ENCODE data around the gene USP33. TPM values are rescaled to one million over a fixed set of nuclear protein-coding genes. Genes with fewer than 3 reads are reported as not detected.

USP33 gene
- total and polyA plus RNA-seq, 9 of the 15 experiments (the other 6 are each of a cell fraction or from before 2014, with no cell fraction given): 22.4 to 83.5 (median 44.7) TPM

DNA sequence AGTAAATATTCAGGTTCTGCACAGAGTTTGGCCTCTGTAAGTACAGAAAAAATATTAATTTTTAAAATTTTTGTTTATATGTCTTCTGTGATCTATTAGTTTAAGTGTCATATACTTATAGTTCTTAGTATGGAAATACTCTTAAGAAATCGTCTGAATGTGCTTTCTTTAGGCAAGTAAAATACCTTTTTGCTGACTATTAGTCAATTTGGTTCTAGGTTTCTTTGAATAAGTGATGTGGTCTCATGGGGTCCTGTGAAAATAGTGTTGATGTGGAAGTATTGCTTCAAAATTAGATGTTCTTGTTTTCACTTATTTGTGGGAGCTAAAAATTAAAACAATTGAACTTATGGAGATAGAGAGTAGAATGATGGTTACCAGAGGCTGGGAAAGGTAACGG lies 43.7 kb upstream of the USP33 start:
- POLR2A ChIA-PET: no interaction called here
- no peaks in the 10 kb centered on the region for H3K4me1 ChIP-seq (replicated peaks in 1 of 2; ENCODE audit: control insufficient read depth in 2 of 2, insufficient read depth in 2 of 2, low read length in 2 of 2)
- H3K27me3 ChIP-seq (ENCODE audit: control insufficient read depth in 2 of 2, insufficient read depth in 2 of 2, low read length in 2 of 2): no peaks in the 10 kb centered on the region
- H3K79me2 ChIP-seq (ENCODE audit: control insufficient read depth, insufficient read depth, low read length): no peaks in the 10 kb centered on the region
- H3K4me2 ChIP-seq (ENCODE audit: insufficient read depth, low read length): no peak overlapping the region
- no peak overlapping the region for H3K9ac ChIP-seq (ENCODE audit: insufficient read depth in 1 of 2, low read depth in 2 of 2, low read length in 2 of 2)
- no peak overlapping the region for H3K4me3 ChIP-seq
- WGBS (ENCODE audit: insufficient coverage, low coverage, missing lambda C conversion rate): 59% methylated on average over 2 of the region's 2 CpGs
- H3K9me1 ChIP-seq (ENCODE audit: control insufficient read depth, insufficient read depth, low read length): no peaks in the 10 kb centered on the region
- no TSS peak for BruUV-seq (replicated peaks)
- FAIRE-seq: no peak
- peaks cover 21% of the 10 kb centered on the region; the same call in 2 of the 3 replicates for H3K36me3 ChIP-seq (ENCODE audit: control insufficient read depth, insufficient read depth, low read length)
- no peak for ATAC-seq
- intact Hi-C loops (cut with micrococcal nuclease): no loop called here
- no peak overlapping the region for H3K27ac ChIP-seq (ENCODE audit: extremely low read depth, low read depth, low read length)
- no peak overlapping the region for H2AFZ ChIP-seq (ENCODE audit: low read depth, low read length)
- DNase-seq (ENCODE audit: extremely low read depth in 1 of 4, low spot score in 3 of 4): no peak
- no peaks in the 10 kb centered on the region for H4K20me1 ChIP-seq (replicated peaks; ENCODE audit: control insufficient read depth, insufficient read depth, low read length)
- H3K9me3 ChIP-seq (replicated peaks; ENCODE audit: control insufficient read depth, insufficient read depth, low read depth, low read length): no peaks in the 10 kb centered on the region
- in situ Hi-C loops (cut with MboI): no loop called here
- CTCF ChIA-PET (ENCODE audit: low intra/inter-chr PET ratio): no interaction called here
- no peak for TF ChIP-seq EP300 (IDR thresholded peaks at IDR 0.05; ENCODE audit: low read length)
- TF ChIP-seq MAFF (IDR thresholded peaks at IDR 0.05; ENCODE audit: low read length): peak; percentile 35; the same call in 1 of the 2 replicates
- TF ChIP-seq, protein P1, sequence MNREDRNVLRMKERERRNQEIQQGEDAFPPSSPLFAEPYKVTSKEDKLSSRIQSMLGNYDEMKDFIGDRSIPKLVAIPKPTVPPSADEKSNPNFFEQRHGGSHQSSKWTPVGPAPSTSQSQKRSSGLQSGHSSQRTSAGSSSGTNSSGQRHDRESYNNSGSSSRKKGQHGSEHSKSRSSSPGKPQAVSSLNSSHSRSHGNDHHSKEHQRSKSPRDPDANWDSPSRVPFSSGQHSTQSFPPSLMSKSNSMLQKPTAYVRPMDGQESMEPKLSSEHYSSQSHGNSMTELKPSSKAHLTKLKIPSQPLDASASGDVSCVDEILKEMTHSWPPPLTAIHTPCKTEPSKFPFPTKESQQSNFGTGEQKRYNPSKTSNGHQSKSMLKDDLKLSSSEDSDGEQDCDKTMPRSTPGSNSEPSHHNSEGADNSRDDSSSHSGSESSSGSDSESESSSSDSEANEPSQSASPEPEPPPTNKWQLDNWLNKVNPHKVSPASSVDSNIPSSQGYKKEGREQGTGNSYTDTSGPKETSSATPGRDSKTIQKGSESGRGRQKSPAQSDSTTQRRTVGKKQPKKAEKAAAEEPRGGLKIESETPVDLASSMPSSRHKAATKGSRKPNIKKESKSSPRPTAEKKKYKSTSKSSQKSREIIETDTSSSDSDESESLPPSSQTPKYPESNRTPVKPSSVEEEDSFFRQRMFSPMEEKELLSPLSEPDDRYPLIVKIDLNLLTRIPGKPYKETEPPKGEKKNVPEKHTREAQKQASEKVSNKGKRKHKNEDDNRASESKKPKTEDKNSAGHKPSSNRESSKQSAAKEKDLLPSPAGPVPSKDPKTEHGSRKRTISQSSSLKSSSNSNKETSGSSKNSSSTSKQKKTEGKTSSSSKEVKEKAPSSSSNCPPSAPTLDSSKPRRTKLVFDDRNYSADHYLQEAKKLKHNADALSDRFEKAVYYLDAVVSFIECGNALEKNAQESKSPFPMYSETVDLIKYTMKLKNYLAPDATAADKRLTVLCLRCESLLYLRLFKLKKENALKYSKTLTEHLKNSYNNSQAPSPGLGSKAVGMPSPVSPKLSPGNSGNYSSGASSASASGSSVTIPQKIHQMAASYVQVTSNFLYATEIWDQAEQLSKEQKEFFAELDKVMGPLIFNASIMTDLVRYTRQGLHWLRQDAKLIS (CRISPR knock-in tag; IDR thresholded peaks at IDR 0.05): no peak
- TF ChIP-seq, protein P2, sequence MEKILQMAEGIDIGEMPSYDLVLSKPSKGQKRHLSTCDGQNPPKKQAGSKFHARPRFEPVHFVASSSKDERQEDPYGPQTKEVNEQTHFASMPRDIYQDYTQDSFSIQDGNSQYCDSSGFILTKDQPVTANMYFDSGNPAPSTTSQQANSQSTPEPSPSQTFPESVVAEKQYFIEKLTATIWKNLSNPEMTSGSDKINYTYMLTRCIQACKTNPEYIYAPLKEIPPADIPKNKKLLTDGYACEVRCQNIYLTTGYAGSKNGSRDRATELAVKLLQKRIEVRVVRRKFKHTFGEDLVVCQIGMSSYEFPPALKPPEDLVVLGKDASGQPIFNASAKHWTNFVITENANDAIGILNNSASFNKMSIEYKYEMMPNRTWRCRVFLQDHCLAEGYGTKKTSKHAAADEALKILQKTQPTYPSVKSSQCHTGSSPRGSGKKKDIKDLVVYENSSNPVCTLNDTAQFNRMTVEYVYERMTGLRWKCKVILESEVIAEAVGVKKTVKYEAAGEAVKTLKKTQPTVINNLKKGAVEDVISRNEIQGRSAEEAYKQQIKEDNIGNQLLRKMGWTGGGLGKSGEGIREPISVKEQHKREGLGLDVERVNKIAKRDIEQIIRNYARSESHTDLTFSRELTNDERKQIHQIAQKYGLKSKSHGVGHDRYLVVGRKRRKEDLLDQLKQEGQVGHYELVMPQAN (IDR thresholded peaks at IDR 0.05; ENCODE audit: borderline replicate concordance): no peak
- no peak for TF ChIP-seq SREBF2 (CRISPR knock-in tag; IDR thresholded peaks at IDR 0.05)
- TF ChIP-seq, protein P3, sequence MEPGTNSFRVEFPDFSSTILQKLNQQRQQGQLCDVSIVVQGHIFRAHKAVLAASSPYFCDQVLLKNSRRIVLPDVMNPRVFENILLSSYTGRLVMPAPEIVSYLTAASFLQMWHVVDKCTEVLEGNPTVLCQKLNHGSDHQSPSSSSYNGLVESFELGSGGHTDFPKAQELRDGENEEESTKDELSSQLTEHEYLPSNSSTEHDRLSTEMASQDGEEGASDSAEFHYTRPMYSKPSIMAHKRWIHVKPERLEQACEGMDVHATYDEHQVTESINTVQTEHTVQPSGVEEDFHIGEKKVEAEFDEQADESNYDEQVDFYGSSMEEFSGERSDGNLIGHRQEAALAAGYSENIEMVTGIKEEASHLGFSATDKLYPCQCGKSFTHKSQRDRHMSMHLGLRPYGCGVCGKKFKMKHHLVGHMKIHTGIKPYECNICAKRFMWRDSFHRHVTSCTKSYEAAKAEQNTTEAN (CRISPR knock-in tag; IDR thresholded peaks at IDR 0.05): no peak
- no peak for TF ChIP-seq SIN3A (IDR thresholded peaks at IDR 0.05; ENCODE audit: borderline replicate concordance in 2 of 2, control insufficient read depth in 1 of 2, low read depth in 2 of 2, low read length in 2 of 2)
- no peak for TF ChIP-seq ZNF253 (CRISPR knock-in tag; conservative IDR thresholded peaks at IDR 0.05)
- peak; percentile 47 for TF ChIP-seq MAFK (IDR thresholded peaks at IDR 0.05; ENCODE audit: low read length)
- no peak for TF ChIP-seq RBFOX2 (IDR thresholded peaks at IDR 0.05; ENCODE audit: low read depth, low read length)
- TF ChIP-seq, protein P4, sequence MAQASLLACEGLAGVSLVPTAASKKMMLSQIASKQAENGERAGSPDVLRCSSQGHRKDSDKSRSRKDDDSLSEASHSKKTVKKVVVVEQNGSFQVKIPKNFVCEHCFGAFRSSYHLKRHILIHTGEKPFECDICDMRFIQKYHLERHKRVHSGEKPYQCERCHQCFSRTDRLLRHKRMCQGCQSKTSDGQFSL (CRISPR knock-in tag; IDR thresholded peaks at IDR 0.05): no peak
- TF ChIP-seq, protein P4 (tag; IDR thresholded peaks at IDR 0.05): no peak
- no peak for TF ChIP-seq MAFG (tag; conservative IDR thresholded peaks at IDR 0.05)
